Kidney glomerular epithelial cell (primary cell): Measurements from ENCODE around the gene RNGTT.
"Not testable (repeated sequence)": the region's sequence is repeated elsewhere in the genome, so short reads cannot be mapped to it uniquely, and the experiment has no call there.

Source experiments
- DNase-seq: peaks from one replicate; lab custom pipeline; 2025; lab: John Stamatoyannopoulos, UW

RNGTT gene

DNA sequence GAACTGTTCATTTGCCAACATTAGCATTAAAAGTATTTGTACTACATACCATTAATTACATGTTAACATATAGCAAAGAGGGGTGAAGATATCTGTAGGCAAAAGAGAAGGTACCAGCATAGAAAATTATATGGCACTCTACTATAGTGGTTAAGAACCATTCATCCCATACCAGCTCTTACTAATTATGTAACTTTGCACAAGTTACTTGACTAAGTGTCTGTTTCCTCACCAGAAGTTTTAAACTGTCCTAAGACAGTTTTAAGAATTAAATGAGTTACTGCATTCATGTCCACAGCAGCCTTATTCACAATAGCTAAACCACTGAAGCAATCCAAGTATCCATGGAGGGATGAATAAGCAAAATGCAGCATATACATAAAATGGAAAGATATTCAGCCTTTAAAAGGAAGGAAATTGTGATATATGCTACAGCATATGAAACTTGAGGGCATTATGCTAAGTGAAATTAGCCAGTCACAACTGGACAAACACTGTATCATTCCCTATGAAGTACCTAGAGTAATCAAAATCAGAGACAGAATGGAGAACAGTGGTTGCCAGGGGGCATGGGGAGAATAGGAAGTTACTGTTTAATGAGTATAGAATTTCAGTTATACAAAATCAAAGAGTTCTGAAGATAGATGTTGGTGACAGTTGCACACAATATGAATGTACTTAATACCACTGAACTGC, 98.9 kb downstream of the RNGTT start:
- no peak for DNase-seq

DNA sequence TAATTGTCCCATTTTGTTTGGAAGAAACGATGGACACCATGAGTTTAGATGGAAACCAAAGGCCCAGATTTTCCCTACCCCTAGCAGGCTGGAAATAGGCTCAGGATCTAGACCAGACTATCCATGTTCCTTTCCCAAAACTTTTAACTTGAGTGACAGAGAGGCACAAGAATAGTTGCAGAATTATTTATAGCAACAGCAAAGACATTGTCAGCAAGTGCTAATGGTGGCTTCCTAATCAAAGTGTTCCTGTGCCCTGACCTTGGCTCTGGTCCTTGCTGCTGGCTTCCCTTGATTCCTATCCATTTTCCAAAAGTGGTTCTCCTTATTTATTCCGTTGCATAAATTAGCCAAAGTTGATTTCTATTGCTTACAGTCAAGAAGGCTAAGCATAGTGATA, 103.1 kb downstream of the RNGTT start:
- DNase-seq: no peak

DNA sequence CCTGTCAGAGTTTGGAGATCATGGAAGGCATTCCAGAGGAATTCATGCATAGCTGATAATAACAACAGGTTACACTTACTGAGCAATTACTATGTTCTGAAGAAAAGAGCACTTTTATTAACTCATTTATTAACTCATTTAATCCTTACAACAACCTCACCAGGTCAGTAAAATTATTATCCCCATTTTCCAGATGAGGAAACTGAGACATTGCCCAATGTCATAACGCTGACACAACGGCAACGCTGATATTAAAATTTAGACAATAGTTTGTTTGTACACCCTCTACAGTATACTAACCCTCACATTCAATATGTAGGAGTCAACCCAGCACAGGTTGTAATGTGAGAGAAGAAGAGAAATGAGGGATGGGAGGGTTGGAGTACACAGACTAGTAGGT, 105.0 kb downstream of the RNGTT start:
- no peak for DNase-seq

DNA sequence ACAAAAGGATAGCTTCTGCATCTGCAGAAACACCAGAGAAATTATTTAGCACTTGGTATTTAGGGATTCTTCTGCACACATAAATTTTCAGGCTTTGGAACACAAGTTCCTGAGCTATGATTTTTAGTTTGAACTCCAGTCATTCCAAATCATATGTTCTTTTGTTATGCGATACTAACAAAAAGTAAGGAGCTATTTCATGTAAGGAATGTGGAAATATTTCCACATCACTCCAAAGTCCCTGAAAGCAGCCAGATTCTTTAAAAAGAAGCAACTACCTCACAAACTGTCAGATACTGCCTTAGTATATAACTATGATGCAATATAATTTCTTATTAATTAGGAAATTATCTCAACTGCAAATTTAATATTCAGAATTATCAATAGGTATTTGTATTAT, 106.9 kb downstream of the RNGTT start:
- DNase-seq: no peak

DNA sequence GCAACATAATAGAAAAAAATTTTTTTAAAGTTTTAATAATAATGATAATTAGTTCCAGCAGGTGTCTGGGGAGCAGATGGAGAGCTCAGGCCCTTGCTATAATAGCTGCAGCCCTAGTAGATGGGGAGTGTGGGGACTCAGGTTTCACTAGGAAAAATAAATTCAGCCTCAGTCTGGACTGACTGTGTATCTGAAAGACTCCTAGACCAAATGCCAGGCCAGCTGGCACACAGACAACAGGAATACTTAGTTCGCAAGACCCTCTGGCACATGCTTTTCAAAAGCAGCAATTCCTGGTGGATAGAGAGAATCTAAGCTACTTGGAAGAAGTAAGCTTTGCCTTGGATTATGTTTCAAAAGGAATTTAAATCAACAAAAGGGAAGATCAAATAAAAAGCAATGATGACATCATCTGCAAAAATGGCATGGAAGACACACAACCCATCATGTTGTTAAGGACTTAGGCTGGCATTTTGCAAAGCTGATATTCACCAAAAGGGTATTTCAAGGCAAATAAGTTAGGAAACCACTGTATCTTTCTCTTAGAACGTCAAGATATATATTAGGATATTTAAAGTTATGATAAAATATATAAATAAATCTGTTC, 107.8 kb downstream of the RNGTT start:
- no peak for DNase-seq

DNA sequence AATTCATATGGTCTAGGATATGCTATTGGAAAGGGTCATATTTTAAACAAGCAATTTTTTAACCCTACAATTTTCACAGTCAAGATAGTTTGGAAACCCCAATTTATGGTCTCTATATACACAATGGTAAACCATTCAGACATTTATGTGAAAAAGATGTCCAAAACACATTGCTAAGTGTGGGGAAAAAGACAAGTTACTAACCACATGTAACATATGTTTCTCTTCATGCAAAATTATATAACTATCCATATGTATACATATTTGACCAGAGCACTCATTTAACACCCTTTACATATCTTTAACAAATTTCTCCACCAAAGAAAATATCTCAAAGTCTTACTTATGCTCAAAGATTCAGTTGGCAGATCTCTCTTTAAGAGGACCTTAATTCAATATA, 110.6 kb downstream of the RNGTT start:
- DNase-seq: no peak

DNA sequence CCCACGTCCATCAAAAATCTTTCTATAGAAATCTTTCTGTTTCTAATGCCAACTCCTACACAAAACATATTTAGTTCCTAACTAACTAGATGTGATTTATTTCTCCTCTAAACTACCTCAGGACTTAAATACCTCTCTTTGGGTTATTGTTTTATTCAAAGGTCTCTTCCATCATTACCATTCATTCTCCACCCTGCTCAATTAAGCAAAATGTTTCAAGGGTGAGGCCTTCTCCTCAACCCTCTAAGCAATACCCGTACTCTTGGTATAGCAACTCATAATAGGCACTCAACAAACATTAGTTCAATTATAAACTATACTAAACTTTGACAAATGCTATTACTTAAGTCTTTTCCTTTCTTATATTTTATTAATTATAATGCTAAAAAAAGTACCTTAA, 111.4 kb downstream of the RNGTT start:
- no peak for DNase-seq

DNA sequence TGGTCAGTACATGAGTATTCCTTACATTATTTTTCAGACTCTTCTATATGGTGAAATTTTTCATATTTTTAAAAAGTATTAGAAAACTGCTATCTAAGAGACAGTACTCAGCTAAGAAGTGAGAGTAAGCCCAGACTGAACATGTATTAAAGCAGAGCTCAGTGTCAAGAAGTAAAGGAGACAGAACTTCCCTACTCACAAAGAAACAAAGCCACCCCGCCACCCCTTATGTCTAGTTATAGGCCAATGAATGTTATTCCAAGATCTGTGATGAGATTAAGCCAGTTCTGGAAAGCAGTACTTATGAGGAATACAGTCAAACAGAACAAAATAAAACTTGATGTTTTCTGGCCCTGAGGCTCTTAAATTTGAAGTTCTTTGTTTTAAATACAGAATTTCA, 114.5 kb downstream of the RNGTT start:
- no peak for DNase-seq

DNA sequence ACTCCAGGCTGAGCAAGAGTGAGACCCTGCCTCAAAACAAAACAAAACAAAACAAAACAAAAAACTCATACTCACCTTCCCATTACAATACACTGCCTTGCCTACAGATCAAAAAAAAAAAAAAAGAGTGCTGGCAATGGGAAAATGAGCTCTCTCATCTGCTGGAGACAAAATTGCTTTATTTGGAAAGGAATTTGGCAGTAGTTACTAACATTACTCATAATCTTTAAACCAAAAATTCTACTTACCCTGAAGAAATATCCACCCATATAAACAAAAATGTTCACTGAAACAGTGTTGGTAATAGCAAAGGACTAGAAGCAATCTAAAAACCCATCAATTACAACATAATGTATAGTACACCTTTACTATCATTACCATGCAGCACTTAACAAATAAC, 120.4 kb downstream of the RNGTT start:
- no peak for DNase-seq

DNA sequence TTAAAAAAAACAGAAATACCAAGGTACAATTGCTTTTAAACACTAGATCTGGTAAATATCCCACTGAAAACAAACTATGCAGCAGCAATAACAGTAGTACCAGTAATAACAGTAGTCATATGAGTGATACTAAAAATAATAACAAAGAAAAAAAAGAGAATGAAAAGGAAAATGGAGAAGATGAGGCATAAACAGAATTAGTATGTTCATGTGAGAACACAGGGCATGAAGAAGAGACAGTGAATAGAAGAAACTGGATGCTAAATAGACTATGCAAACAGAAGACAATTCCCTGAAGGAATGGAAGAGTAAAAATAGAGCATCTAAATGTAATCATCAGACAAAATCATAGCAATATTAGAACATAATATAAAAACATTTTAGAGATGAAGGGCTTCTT, 121.1 kb downstream of the RNGTT start:
- DNase-seq: no peak

DNA sequence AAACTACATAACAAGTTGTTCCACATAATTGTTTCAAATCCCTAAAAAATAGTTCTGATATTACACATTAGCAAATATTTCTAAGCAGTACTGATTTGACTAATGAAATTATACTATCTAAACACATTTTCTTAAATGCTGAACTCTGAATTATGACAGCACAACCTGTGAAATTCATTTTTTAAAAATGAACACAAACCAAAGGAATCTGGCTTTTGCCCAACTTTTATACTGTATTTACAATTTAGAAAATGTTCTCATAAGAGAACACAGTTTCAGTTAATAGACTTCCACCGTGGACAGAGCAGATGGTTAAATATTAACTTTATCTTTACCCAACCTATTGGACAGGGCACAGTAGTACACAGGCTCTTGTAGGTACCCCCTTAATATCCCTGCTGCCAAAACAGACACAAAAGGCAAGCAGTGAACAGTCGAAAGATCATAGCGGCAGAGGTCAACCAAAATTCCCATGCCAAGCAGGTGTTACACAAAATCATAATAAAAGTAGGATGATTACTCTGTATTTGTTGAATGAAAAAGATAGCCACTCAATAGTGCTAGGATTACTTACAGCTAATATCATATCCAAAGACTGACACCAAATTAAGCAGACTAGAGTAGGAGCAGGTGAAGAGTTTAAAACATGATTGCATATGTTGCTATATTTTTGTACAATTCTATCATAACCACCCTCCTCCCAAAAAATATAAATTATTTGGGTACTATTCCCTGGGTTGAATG, 122.5 kb downstream of the RNGTT start:
- DNase-seq: peak; percentile 8

DNA sequence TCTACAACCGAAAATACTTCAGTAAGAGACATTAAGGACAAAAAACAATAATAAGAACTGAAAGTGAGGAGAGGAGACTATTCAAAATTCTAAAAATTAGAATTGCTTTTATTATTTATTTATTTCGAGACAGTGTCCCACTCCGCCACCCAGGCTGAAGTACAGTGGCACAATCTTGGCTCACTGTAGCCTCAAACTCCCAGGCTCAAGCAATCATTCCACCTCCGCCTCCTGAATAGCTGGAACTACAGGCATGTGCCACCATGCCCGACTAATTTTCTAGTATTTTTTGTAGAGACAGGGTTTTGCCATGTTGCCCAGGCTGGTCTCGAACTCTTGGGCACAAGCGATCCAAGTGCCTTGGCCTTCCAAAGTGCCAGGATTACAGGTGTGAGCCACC, 123.1 kb downstream of the RNGTT start:
- DNase-seq: no peak

DNA sequence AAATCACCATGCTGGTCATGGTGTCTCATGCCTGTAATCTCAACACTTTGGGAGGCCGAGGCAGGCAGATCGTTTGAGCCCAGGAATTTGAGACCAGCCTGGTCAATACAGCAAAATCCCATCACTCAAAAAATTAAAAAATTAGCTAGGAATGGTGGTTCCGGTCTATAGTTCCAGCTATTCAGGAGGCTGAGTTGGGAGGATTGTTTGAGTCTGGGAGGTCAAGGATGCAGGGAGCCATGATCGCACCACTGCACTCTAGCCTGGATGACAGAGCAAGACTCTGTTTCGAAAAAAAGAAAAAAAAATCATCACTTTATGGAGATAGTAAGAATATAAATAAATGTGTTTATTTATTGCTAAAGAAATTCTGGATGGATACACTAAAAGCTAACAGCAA, 124.1 kb downstream of the RNGTT start:
- DNase-seq: no peak

DNA sequence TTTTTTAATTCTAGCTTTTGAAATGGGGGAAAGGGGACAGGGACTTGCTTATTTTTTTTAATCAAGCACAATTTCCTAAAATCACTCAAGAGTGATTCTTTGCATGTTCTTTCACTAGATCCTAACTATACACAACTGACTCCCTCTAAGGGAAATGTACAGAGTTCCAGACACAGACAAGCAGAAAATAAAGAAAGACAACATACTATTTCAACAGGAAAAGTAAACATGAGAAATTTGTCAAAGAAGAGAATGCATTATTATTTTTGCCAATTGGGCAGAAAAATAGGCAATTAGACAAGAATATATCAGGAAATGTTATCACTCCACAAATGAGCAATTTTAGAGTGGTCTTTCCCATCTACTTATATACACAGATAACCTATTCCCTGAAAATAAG, 128.2 kb downstream of the RNGTT start:
- no peak for DNase-seq

DNA sequence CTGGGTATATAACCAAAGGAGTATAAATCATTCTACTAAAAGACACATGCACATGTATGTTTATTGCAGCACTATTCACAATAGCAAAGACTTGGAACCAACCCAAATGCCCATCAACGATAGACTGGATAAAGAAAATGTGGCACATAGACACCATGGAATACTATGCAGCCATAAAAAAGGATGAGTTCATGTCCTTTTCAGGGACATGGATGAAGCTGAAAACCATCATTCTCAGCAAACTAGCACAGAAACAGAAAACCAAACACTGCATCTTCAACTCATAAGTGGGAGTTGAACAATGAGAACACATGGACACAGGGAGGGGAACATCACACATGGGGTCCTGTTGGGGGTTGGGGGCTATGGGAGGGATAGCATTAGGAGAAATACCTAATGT, 130.3 kb downstream of the RNGTT start:
- not testable (repeated sequence) for DNase-seq

DNA sequence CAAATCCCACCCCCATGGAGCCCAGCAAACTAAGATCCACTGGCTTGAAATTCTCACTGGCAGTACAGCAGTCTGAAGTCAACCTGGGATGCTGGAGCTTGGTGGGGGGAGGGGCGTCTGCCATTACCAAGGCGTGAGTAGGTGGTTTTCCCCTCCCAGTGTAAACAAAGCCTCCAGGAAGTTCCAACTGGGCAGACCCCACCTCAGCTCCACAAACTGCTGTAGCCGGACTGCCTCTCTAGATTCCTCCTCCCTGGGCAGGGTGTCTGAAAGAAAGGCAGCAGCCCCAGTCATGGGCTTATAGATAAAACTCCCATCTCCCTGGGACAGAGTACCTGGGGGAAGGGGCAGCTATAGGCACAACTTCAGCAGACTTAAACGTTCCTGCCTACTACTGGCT, 135.8 kb downstream of the RNGTT start:
- DNase-seq: not testable (repeated sequence)

DNA sequence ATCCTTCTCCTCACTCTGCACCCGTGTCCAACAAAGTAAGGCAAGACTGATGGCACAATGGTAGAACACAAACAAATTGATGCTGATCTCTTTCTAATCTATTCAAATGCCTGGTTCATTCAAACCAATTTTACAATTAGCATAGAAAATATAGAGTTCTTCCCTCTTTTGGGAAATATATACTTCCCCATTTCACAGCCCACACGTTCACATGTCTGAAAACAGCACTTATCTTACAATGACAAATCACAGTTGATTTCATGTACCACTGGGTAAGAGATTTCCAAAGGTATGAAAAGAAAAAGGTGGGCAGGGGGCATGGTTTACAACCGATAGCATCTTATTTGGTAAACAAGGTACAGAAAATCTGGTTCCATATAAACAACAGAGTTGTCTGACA, 137.6 kb downstream of the RNGTT start:
- DNase-seq: no peak

DNA sequence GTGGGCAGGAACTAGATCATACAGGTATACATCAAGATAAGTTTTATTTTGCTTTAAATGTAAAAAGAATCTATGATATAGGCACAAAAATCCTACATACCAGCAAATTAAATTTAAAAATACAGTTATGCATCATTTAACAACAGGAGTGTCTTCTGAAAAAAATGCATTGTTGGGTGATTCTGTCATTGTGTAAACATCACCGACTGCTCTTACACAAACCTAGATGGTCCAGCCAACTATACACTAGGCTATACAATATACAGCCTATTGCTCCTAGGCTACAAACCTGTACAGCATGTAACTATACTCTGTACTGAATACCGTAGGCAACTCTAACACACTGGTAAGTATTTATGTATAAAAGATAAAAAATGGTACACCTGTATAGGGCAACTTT, 139.4 kb downstream of the RNGTT start:
- DNase-seq: peak; percentile 57

DNA sequence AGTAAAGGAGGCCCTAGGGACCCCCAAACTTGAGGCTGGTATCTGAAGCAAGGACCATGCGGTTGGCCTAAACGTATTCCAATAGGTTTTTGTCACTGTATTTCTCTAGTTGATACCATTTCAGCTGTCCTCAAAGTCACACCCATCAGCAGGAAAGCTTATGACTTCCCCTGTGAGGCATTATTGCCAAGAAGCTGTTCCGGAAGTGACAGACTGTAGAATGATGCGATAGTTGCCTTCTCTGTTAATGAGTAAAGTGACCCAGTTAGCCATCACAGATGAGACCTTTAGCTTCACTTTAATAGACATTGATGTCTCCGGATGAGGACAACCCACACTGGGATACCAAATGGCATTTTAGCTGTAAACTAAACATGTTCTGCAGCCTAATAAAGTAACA, 147.9 kb downstream of the RNGTT start:
- DNase-seq: peak; percentile 30

DNA sequence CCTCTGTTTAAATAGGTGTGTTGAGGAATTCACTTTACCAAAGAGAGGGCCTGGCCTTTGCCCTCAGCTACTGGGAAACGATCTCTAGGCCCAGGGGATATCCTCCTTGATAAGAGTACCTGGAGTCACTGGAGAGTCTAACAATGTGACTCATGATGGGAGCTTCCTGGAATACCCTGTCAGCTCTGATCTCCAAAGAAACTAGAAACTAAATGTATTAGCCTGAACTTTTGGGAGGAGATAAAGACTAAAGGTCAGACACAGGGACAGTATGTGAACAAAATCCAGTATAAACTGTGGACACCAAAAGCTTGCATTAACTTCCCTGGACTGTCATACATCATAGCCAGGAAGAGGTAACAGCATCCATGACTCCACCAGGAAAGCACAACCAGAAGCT, 148.5 kb downstream of the RNGTT start:
- DNase-seq: no peak

DNA sequence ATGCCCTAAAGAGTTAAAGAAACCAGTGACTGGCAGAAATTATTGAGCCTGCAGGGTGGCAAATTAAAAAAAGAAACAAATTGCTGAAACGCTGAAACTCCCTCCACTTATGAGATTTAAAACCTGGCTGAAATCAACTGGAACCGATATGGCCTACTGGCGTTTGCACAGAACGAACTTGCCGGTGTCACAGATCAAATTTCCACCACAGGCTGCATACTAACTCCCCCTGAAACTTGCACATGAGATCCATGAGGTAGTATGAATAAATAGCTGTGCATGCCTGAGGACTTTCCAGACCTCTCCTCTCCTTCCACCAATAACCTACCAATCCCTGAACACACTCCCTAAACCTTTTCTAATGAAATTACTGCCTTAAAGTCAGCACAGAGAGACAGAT, 150.4 kb downstream of the RNGTT start:
- DNase-seq: peak; percentile 54

DNA sequence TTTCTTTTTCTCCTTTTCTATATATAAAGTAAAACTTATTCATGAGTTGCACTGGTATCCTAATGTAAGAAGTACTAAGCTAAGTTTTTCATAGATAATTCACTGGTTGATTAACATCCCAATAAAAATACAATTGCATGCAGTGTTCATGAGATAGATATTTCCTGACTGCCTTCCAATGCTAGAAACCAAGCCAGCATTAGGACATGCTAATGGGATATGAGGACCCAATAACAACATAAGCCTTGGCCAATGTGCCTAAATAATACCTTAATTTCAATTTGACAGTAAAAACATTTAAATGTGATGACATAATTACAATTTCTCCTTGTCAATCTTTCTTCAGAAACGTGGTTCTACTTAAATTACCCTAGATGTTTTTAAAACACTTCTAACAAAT, 152.7 kb downstream of the RNGTT start:
- no peak for DNase-seq

DNA sequence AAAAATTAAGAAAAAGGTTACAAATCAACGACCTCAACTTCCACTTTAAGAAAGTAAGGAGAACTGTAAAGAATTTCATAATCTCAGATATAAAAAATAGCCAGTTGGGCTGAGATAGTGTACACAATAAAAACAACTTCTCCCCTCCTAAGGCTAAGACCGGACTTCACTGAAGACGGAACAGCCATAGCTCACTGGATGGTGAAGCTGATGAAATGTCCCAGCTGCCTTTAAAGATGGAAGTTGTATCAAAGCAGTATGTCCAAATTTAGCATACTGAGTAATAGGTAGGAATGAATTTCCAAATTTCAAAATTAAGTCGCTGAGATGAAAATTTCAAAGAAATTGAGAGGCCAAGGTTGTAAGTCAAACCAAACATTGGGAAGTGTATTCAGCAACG, 153.3 kb downstream of the RNGTT start:
- no peak for DNase-seq

DNA sequence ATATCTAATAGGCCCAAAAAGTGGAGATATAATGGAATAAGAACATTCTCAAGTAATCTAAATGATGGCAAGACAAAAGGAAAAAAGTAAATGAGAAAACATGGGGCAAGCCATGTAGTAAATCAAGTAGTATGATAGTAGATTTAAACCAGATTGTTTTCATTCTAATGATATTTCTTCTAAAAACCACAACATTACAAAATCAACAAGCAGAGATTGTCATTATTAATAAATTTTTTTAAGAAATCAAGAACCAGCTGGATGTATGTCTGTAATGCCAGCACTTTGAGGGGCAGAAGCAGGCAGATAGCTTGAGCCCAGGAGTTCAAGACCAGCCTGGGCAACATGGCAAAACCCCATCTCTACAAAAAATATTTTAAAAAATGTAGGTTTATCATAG, 155.0 kb downstream of the RNGTT start:
- no peak for DNase-seq
